ENCODE measurements around the gene RAPGEF5.

DNA sequence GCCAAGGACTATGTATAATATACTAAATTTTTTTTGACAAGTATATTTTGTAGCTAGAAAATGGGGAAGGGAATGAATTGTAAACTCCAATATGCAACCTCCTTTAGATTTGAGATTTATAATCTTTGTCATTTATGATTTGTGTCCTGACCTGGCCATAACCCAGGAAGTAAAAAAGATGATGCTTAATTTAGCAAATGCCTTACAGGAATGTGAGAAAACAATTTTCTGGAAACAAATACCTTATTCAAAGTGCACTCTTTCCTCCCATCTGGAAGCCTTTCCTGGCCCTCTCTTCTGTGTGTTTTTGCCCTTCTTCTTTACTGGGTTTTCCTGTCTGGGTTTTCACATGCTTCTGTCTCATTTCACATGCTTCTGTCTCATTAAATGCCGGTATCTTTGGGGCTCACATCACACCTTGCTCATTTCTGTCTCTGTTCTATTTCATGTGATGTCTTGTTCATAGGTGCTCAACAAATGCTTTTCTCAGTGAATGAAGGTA is 149.2 kb downstream of the RAPGEF5 start:
- TF ChIP-seq POLR2A (IDR thresholded peaks at IDR 0.05; ENCODE audit: low read depth, low read length) (no peak), FOXK2 (IDR thresholded peaks at IDR 0.05) (no peak), HDAC6 (IDR thresholded peaks at IDR 0.05; ENCODE audit: unreplicated experiment) (no peak)
- TF ChIP-seq, protein P1, sequence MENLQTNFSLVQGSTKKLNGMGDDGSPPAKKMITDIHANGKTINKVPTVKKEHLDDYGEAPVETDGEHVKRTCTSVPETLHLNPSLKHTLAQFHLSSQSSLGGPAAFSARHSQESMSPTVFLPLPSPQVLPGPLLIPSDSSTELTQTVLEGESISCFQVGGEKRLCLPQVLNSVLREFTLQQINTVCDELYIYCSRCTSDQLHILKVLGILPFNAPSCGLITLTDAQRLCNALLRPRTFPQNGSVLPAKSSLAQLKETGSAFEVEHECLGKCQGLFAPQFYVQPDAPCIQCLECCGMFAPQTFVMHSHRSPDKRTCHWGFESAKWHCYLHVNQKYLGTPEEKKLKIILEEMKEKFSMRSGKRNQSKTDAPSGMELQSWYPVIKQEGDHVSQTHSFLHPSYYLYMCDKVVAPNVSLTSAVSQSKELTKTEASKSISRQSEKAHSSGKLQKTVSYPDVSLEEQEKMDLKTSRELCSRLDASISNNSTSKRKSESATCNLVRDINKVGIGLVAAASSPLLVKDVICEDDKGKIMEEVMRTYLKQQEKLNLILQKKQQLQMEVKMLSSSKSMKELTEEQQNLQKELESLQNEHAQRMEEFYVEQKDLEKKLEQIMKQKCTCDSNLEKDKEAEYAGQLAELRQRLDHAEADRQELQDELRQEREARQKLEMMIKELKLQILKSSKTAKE (IDR thresholded peaks at IDR 0.05; ENCODE audit: low read depth, poor library complexity, severe bottlenecking), result no peak
- TF ChIP-seq, protein P2, sequence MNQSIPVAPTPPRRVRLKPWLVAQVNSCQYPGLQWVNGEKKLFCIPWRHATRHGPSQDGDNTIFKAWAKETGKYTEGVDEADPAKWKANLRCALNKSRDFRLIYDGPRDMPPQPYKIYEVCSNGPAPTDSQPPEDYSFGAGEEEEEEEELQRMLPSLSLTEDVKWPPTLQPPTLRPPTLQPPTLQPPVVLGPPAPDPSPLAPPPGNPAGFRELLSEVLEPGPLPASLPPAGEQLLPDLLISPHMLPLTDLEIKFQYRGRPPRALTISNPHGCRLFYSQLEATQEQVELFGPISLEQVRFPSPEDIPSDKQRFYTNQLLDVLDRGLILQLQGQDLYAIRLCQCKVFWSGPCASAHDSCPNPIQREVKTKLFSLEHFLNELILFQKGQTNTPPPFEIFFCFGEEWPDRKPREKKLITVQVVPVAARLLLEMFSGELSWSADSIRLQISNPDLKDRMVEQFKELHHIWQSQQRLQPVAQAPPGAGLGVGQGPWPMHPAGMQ (IDR thresholded peaks at IDR 0.05; ENCODE audit: borderline replicate concordance), result no peak
- TF ChIP-seq, protein P3, sequence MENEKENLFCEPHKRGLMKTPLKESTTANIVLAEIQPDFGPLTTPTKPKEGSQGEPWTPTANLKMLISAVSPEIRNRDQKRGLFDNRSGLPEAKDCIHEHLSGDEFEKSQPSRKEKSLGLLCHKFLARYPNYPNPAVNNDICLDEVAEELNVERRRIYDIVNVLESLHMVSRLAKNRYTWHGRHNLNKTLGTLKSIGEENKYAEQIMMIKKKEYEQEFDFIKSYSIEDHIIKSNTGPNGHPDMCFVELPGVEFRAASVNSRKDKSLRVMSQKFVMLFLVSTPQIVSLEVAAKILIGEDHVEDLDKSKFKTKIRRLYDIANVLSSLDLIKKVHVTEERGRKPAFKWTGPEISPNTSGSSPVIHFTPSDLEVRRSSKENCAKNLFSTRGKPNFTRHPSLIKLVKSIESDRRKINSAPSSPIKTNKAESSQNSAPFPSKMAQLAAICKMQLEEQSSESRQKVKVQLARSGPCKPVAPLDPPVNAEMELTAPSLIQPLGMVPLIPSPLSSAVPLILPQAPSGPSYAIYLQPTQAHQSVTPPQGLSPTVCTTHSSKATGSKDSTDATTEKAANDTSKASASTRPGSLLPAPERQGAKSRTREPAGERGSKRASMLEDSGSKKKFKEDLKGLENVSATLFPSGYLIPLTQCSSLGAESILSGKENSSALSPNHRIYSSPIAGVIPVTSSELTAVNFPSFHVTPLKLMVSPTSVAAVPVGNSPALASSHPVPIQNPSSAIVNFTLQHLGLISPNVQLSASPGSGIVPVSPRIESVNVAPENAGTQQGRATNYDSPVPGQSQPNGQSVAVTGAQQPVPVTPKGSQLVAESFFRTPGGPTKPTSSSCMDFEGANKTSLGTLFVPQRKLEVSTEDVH (IDR thresholded peaks at IDR 0.05; ENCODE audit: low read depth, partially characterized antibody), result no peak
- TF ChIP-seq, protein P4, sequence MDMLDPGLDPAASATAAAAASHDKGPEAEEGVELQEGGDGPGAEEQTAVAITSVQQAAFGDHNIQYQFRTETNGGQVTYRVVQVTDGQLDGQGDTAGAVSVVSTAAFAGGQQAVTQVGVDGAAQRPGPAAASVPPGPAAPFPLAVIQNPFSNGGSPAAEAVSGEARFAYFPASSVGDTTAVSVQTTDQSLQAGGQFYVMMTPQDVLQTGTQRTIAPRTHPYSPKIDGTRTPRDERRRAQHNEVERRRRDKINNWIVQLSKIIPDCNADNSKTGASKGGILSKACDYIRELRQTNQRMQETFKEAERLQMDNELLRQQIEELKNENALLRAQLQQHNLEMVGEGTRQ (IDR thresholded peaks at IDR 0.05; ENCODE audit: borderline replicate concordance, low read depth, low read length), result no peak
- TF ChIP-seq, protein P5, sequence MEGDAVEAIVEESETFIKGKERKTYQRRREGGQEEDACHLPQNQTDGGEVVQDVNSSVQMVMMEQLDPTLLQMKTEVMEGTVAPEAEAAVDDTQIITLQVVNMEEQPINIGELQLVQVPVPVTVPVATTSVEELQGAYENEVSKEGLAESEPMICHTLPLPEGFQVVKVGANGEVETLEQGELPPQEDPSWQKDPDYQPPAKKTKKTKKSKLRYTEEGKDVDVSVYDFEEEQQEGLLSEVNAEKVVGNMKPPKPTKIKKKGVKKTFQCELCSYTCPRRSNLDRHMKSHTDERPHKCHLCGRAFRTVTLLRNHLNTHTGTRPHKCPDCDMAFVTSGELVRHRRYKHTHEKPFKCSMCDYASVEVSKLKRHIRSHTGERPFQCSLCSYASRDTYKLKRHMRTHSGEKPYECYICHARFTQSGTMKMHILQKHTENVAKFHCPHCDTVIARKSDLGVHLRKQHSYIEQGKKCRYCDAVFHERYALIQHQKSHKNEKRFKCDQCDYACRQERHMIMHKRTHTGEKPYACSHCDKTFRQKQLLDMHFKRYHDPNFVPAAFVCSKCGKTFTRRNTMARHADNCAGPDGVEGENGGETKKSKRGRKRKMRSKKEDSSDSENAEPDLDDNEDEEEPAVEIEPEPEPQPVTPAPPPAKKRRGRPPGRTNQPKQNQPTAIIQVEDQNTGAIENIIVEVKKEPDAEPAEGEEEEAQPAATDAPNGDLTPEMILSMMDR (IDR thresholded peaks at IDR 0.05 in 2 of 3, conservative IDR thresholded peaks at IDR 0.05 in 1 of 3; ENCODE audit: control insufficient read depth in 2 of 3, extremely low read depth in 1 of 3, insufficient read depth in 1 of 3, low read depth in 3 of 3, low read length in 3 of 3), result no peak
- TF ChIP-seq, protein P6, sequence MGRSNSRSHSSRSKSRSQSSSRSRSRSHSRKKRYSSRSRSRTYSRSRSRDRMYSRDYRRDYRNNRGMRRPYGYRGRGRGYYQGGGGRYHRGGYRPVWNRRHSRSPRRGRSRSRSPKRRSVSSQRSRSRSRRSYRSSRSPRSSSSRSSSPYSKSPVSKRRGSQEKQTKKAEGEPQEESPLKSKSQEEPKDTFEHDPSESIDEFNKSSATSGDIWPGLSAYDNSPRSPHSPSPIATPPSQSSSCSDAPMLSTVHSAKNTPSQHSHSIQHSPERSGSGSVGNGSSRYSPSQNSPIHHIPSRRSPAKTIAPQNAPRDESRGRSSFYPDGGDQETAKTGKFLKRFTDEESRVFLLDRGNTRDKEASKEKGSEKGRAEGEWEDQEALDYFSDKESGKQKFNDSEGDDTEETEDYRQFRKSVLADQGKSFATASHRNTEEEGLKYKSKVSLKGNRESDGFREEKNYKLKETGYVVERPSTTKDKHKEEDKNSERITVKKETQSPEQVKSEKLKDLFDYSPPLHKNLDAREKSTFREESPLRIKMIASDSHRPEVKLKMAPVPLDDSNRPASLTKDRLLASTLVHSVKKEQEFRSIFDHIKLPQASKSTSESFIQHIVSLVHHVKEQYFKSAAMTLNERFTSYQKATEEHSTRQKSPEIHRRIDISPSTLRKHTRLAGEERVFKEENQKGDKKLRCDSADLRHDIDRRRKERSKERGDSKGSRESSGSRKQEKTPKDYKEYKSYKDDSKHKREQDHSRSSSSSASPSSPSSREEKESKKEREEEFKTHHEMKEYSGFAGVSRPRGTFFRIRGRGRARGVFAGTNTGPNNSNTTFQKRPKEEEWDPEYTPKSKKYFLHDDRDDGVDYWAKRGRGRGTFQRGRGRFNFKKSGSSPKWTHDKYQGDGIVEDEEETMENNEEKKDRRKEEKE (IDR thresholded peaks at IDR 0.05), result no peak
- TF ChIP-seq, protein P7, sequence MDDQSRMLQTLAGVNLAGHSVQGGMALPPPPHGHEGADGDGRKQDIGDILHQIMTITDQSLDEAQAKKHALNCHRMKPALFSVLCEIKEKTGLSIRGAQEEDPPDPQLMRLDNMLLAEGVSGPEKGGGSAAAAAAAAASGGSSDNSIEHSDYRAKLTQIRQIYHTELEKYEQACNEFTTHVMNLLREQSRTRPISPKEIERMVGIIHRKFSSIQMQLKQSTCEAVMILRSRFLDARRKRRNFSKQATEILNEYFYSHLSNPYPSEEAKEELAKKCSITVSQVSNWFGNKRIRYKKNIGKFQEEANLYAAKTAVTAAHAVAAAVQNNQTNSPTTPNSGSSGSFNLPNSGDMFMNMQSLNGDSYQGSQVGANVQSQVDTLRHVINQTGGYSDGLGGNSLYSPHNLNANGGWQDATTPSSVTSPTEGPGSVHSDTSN (IDR thresholded peaks at IDR 0.05; ENCODE audit: insufficient replicate concordance, low read depth, low read length), result no peak

All from GM12878 (cell line).